Ascending aorta (tissue), 2 donors: Measurements from ENCODE around the gene DMAP1. TPM values are rescaled to one million over a fixed set of nuclear protein-coding genes. Genes with fewer than 3 reads are reported as not detected.

Source experiments
- DNase-seq, 2 donors: peaks; one replicate each; pipeline ENCODE4 v3.0.0-alpha.2; 2019; ENCODE audit warnings: low spot score in 2 of 2
- H3K27ac ChIP-seq, 2 donors: fragments of 200-600 bp; sonication (generic); one replicate each; pipeline ENCODE4 v1.5.1; 2016 to 2017; ENCODE audit warnings: mild to moderate bottlenecking in 1 of 2
- H3K27me3 ChIP-seq: fragments of 200-600 bp; sonication (generic); one replicate; pipeline ENCODE4 v1.5.1; 2017
- H3K36me3 ChIP-seq, 2 donors: fragments of 200-600 bp; sonication (generic); one replicate each; pipeline ENCODE4 v1.5.1; 2016
- H3K4me1 ChIP-seq, 2 donors: fragments of 200-600 bp; sonication (generic); one replicate each; pipeline ENCODE4 v1.5.1; 2016 to 2017; ENCODE audit warnings: mild to moderate bottlenecking in 1 of 2
- H3K4me3 ChIP-seq, 2 donors: fragments of 200-600 bp; sonication (generic); one replicate each; pipeline ENCODE4 v1.5.1; 2016 to 2017; ENCODE audit warnings: mild to moderate bottlenecking in 1 of 2
- H3K9me3 ChIP-seq, 2 donors: fragments of 200-600 bp; sonication (generic); one replicate each; pipeline ENCODE4 v1.5.1; 2016
- CTCF ChIP-seq, 3 experiments: fragments of 200-600 bp in 2 of 3; fragments of 450-650 bp in 1 of 3; sonication (generic) in 2 of 3; IDR thresholded peaks; one replicate each; pipeline ENCODE4 v1.5.1; 2016 to 2019; ENCODE audit warnings: antibody characterized with exemption in 3 of 3, mild to moderate bottlenecking in 1 of 3, moderate library complexity in 1 of 3
- intact Hi-C: fragments of 100-400 bp; cut with DNase I; formaldehyde crosslinking; loops from one replicate; pipeline ENCODE4 v1.15.1; 2023
- total RNA-seq: library from RNA; depleted of rRNA; stranded (reverse); fragments of >200 nt; gene quantifications from one replicate; pipeline ENCODE4 v1.1.0, GENCODE V29; 2016

Gene DMAP1
- total RNA-seq, 1 donor from 2014 or later, result 42.7 TPM

- H3K4me3 ChIP-seq, result no peak overlapping the region
- H3K27ac ChIP-seq, result no peak overlapping the region
- H3K27me3 ChIP-seq, result no peaks in the 10 kb centered on the region
- no peak for TF ChIP-seq CTCF (IDR thresholded peaks at IDR 0.05)
- DNase-seq, result no peak
- intact Hi-C loops, result no loop called here
- peaks cover 0 to 1% of the 10 kb centered on the region in 2 donors for H3K36me3 ChIP-seq
- H3K4me1 ChIP-seq, result no peaks in the 10 kb centered on the region
- H3K9me3 ChIP-seq, result no peaks in the 10 kb centered on the region
These were observed 54.8 kb downstream of the DMAP1 start for GRCh38 chr1:44268054-44268453.

Other genes with a start within 250 kb of the DMAP1 start
- 69.3 TPM for gene DPH2, start 243.5 kb upstream of the DMAP1 start, total RNA-seq
- 115 TPM for gene ATP6V0B, start 238.5 kb upstream of the DMAP1 start, total RNA-seq
- gene B4GALT2, start 234.3 kb upstream of the DMAP1 start, total RNA-seq, result 93.2 TPM
- gene CCDC24, start 221.9 kb upstream of the DMAP1 start, total RNA-seq, result 4.8 TPM
- 4.7 TPM for gene SLC6A9, start 182.0 kb upstream of the DMAP1 start, total RNA-seq
- gene KLF17, start 94.7 kb upstream of the DMAP1 start, total RNA-seq, result not detected
- not detected for gene KLF18, start 71.8 kb upstream of the DMAP1 start, total RNA-seq
- 69.3 TPM for gene ERI3, start 141.8 kb downstream of the DMAP1 start, total RNA-seq
- 54.8 TPM for gene RNF220, start 191.8 kb downstream of the DMAP1 start, total RNA-seq